CD4-positive, alpha-beta T cell treated with Interleukin-1 beta for 1 hour (primary cell): ENCODE results near the gene ELAVL4.

ENCODE experiments used
- DNase-seq, 2 donors: peaks; one replicate each; pipeline ENCODE4 v3.0.0-alpha.2; 2020 to 2022

The ELAVL4 gene

DNA sequence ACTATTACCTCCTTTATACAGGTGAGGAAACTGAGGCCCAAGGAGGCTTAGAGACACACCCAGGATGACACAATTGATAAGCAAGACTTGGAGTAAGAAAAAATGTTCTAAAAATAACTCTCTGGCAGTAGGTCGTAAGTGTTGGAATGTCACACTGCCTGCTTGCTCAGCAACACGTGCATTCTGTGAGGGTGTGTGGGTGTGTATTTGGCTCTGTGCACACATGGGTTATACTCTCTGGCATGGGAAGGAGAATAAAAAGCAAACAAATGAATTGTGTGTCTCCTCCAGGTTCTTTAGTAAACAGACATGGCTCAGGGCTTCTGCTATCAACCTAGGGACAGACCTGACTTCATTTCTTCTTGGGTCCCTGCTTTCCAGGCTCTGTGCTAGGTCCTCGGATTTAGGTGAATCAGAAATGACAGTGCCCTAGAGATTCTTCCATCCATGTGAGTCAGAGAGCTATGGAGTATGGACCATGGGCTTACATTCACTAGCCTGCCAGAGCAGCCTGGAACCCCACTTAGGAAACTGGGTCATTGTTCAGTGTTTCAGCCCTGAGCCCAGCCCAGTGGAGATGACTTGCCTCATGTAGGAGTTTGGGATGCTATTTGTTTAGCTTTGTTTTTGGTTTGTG, 72.4 kb downstream of the ELAVL4 start:
- no peak for DNase-seq

GRCh38 chr1:50183378-50184133, 74.8 kb downstream of the ELAVL4 start:
- DNase-seq: no peak

DNA sequence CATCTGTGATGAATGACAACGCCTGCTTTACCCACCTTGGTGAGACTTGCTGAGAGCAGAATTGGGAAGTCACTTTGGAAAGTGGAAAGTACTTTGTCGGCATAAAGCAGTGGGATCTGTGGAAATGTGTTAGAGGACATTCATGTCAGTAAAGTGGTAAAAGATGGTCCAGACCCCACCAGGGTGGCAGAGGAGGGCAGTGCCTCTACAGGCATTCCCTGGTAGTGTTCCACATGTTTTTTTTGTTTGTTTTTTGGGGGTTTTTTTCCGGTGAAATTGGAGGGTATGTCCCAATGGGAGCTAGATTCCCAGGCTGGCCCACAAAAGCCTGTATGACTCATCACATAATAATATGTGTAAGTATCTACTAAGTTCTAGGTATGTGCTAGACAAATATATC, 80.6 kb downstream of the ELAVL4 start:
- no peak for DNase-seq

DNA sequence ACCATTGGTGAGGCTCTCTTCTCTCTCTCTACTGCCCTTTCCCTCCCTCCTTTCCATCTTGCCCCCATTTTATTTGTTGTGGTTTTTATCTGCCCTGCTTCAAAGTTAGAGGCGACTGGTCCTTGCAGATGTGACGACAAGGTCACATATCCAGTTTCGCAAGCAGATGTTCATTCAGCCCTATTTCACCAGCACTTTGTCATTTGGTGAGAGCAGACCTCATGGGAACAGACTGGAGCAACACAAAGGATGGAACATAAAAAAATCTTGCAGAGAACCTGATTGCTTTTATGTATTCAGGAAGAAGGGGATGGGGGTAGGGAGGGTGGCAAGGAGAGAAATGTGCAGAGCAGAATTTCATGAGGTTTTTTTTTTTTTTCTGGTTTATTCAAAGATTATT, 84.3 kb downstream of the ELAVL4 start:
- DNase-seq: no peak

GRCh38 chr1:50195205-50195604, 86.5 kb downstream of the ELAVL4 start:
- no peak for DNase-seq

DNA sequence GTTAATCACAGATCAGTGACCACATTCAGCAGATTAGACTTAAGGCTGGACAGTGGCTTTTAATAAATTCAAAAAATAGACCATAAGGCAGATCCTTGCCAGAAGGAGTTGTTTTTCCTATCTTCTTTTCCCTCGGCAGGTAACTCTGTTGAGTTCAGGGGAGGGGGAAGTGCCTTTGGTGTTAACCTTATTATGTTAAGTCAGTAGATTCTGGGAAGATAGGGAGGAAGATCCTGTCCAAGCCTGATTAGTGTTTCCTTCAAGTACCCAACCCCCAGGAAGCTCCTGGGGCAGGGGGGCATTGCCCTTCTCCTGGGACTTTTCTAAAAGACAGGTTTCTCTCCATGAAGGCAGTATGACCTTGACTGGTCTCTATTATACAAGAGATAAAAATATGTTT, 87.4 kb downstream of the ELAVL4 start:
- no peak for DNase-seq

- no peak for DNase-seq
Observed at GRCh38 chr1:50197216-50197615, 88.5 kb downstream of the ELAVL4 start.

DNA sequence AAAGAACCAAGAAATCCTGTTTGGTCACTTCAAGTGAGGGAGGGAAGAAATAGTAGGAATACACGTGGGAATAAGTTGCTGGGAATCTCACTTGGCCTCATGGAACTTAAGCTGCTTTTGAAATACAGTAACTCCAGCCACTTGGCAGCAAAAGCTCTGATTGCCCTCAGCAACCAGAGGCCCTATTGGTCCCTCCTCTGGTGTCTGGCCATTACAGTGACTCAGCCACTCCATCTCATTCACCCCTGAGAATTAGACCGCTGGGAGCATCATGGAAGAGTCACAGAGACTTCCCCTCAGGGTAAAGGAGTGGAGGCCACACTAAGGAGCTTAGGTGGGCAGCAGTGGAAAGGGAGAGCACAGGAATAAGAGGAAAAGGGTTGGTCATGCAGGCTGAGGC, 99.6 kb downstream of the ELAVL4 start:
- no peak for DNase-seq

DNA sequence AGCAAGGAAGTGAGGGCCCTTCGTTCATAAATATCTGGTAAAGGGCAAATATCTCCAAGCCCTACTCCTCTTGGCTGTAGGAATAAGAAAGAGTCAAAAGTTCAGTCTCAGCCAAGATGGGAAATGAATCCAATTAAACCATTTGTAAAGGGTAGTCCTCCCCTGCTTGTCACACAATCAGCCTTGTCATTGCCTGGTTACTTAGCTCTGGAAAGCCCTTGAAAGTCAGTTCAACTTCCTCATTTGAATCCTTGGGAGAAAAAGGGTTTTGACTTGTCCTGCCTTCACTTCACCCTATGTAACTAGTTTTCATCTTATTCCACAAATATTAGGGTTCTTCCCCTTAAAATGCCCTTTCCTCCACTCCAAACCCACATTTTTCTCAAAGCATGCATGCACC, 100.0 kb downstream of the ELAVL4 start:
- no peak for DNase-seq

DNA sequence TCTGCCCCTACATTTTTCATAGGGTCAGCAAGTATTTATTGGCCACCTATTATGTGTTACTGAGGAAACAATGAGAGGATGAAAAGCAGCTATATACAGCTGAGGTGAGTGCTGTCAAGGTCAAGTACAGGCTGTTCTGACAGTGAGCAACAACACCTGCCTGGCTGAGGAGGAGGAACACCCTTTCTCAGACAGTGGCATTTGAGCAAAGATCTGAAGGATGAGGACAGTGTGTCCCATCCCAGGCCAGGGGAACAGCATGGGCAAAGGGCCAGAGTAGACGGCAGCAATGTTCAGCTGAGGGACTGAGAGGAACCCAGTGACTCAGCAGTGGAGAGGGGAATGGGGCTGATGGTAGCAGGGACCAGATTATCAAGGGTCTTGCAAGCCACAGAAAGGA, 101.0 kb downstream of the ELAVL4 start:
- no peak for DNase-seq

GRCh38 chr1:50213505-50213904, 104.8 kb downstream of the ELAVL4 start:
- no peak for DNase-seq

- no peak for DNase-seq
Observed at GRCh38 chr1:50214717-50215116, 106.0 kb downstream of the ELAVL4 start.

DNA sequence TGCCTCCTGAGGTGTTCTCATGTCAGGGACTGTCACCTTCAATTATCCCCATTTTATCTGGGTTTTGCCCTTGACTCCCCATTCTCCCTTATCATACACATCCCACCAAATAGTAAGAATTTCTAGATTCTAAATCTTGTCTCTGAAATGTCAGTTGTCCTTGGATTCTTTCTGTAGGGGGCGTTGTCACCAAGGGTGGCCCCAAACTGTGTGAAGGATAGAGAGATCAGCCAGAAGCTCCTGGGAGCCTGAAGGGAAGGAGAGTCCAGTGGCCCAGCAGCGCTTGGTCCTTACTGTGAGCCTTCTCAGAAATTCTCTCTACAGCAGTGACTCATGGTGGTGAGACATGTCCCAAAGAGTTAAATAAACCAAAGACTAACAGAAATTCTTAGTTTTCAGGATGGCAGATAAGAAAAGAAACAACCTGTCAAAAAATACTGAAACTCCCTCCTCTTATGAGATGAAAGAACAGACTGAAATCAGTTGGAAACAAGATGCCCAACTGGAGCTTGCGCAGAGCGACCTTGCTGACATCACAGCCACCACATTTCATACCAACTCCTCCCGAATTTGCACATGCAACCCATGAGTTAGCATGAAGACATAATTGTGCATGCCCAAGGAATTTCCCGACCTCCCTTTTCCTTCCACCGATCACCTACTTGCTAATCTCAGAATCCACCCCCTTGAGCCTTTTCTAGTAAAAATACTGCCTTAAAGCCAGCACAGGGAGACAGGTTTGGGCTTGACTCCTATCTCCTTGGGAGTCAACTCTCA, 109.8 kb downstream of the ELAVL4 start:
- no peak for DNase-seq

- DNase-seq: no peak
Observed at GRCh38 chr1:50228871-50229384, 120.2 kb downstream of the ELAVL4 start.

- no peak for DNase-seq
Observed at GRCh38 chr1:50231209-50231608, 122.5 kb downstream of the ELAVL4 start.

DNA sequence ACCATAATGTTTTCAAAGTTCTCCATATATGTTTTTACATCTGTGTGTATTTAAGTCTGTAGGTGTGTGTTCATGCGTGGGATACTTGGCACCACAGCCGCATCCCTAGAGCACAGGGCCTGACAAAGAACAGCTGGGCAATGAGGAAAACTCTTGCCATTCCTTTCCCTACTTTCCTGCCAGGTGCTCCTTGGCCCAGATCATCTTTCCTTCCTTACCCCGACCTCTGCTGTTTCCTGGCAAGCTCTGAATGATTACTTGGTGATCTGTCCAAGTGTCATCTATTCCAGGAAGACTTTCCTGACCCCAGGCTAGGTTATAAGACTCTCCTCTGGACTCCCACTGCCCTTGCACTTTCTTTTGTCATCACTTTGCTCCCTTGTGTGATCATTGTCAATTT, 123.6 kb downstream of the ELAVL4 start:
- DNase-seq: no peak

DNA sequence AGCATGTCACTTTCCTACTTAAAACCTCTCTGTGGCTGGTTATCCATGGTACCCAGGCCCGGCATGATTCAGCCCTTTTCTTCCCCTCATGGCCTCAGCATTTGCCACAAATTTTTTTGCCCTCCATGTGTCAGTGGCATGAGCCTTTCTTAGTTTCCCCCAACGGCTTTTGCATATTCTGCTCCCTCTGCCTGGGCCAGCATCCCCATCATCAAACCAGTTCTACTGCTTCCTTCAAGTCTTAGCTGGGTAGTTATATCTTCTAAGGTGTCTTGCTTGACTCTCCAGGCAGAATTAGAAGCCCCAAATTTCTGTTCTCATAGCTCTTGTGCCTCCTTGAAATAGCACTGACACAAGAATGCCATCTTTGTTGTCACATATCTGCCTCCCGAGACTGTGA, 127.9 kb downstream of the ELAVL4 start:
- DNase-seq: no peak

DNA sequence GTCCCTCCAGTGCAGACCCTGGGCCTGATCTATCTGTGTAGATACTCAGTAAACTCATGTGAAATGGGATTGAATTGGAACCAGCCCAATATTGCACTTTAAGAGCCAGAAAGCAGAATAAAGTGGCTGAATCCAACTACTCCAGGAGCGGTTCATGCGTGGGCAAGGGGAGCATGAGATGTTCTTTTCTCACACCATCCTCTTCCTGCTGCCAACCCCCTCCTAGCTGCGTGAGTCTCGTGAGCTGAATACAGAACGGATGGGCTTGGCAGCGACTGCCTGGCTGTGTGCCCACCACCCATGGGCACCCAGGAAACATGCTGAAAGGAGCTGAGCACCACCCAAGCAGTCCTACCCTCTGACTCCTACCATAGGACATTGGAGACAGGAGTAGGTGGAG, 128.3 kb downstream of the ELAVL4 start:
- no peak for DNase-seq

DNA sequence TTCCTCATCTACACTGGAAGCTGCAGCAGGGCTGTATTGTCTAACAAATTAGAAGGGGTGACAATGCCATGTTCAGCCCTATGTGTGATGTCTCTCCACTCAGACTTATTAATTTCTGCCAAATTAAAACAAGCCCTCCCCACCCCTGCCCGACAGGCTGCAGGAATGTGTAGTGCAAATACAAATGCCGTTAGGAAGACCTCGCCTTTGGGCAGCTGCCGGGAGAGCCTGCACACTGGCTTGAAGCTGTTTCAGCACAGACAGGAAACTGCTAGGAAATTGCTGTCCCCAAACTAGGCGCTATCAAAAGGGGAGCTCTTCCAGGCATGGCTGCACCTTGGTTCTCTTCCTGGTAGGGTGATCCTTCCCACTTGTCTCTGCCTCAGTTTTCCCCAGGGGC, 135.2 kb downstream of the ELAVL4 start:
- no peak for DNase-seq

- DNase-seq: no peak
Observed at GRCh38 chr1:50246869-50247268, 138.1 kb downstream of the ELAVL4 start.

DNA sequence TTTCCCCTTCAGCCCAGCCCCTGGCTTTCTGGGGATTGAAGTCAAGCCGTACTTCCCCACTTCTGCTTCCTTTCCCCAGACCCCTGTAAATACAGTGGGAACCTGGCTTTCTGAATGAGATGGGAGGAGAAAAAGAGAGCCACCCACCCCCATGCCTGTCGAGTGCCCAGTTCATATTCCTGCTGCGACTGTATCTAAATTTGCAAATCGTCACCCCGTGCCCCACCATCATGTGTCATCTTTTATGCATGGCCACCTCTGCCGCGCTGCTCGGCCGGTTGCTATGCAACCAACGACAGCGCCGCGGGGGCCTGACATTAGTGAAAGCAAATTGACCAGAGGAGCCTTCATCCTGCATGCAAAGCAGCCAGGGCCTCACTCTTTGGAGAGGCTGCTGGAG, 143.0 kb downstream of the ELAVL4 start:
- DNase-seq: no peak

GRCh38 chr1:50252196-50252595, 143.5 kb downstream of the ELAVL4 start:
- DNase-seq: no peak
